Measurements from ENCODE around the gene DNAJA1.
"Not testable (repeated sequence)": the region's sequence is repeated elsewhere in the genome, so short reads cannot be mapped to it uniquely, and the experiment has no call there.

Gene DNAJA1

GRCh38 chr9:33081128-33081851 is 56.2 kb downstream of the DNAJA1 start:
- Histone ChIP-seq H3K27me3 (ENCODE audit: insufficient read depth, low read length) (no peaks in the 10 kb centered on the region), H2AFZ (ENCODE audit: low read length, unreplicated experiment) (peak overlapping the region; percentile 73), H3K4me3 (ENCODE audit: low read depth, low read length) (peak overlapping the region; percentile 61), H3K4me1 (ENCODE audit: control insufficient read depth, insufficient read depth, low read length, unreplicated experiment) (peaks cover 14% of the 10 kb centered on the region), H3K79me2 (ENCODE audit: control insufficient read depth, insufficient read depth, low read length, unreplicated experiment) (peaks cover 2% of the 10 kb centered on the region), H3K27ac (ENCODE audit: low read depth, low read length) (peak overlapping the region; percentile 51), H3K36me3 (ENCODE audit: insufficient read depth, low read length) (no peaks in the 10 kb centered on the region)

- Histone ChIP-seq H2AFZ (ENCODE audit: low read length, unreplicated experiment) (no peak overlapping the region), H3K27me3 (ENCODE audit: insufficient read depth, low read length) (no peaks in the 10 kb centered on the region), H3K4me1 (ENCODE audit: control insufficient read depth, insufficient read depth, low read length, unreplicated experiment) (peaks cover 14% of the 10 kb centered on the region)
These were observed 57.1 kb downstream of the DNAJA1 start for GRCh38 chr9:33082128-33082527.

GRCh38 chr9:33082538-33083326 is 57.7 kb downstream of the DNAJA1 start:
- Histone ChIP-seq H3K36me3 (ENCODE audit: insufficient read depth, low read length) (no peaks in the 10 kb centered on the region), H3K4me3 (ENCODE audit: low read depth, low read length) (no peak overlapping the region), H3K4me1 (ENCODE audit: control insufficient read depth, insufficient read depth, low read length, unreplicated experiment) (peaks cover 14% of the 10 kb centered on the region), H3K79me2 (ENCODE audit: control insufficient read depth, insufficient read depth, low read length, unreplicated experiment) (no peaks in the 10 kb centered on the region), H3K27me3 (ENCODE audit: insufficient read depth, low read length) (no peaks in the 10 kb centered on the region), H2AFZ (ENCODE audit: low read length, unreplicated experiment) (no peak overlapping the region), H3K27ac (ENCODE audit: low read depth, low read length) (no peak overlapping the region)

More at GRCh38 chr9:33082128-33082527, 57.1 kb downstream of the DNAJA1 start:
- Histone ChIP-seq H3K27ac (ENCODE audit: low read depth, low read length) (no peak overlapping the region), H3K79me2 (ENCODE audit: control insufficient read depth, insufficient read depth, low read length, unreplicated experiment) (no peaks in the 10 kb centered on the region), H3K36me3 (ENCODE audit: insufficient read depth, low read length) (no peaks in the 10 kb centered on the region), H3K4me3 (ENCODE audit: low read depth, low read length) (no peak overlapping the region)

- H3K27me3 ChIP-seq (ENCODE audit: insufficient read depth, low read length); H3K4me3 ChIP-seq (ENCODE audit: low read depth, low read length); H2AFZ ChIP-seq (ENCODE audit: low read length, unreplicated experiment); H3K79me2 ChIP-seq (ENCODE audit: control insufficient read depth, insufficient read depth, low read length, unreplicated experiment); H3K36me3 ChIP-seq (ENCODE audit: insufficient read depth, low read length); H3K27ac ChIP-seq (ENCODE audit: low read depth, low read length): not testable (repeated sequence)
- peaks cover 12% of the 10 kb centered on the region for H3K4me1 ChIP-seq (ENCODE audit: control insufficient read depth, insufficient read depth, low read length, unreplicated experiment)
These were observed 60.6 kb downstream of the DNAJA1 start for GRCh38 chr9:33085672-33086071.

Data from ACC112 (cell line).